CD14-positive monocyte (primary cell): Measurements from ENCODE around the gene ARHGEF33. TPM values are rescaled to one million over a fixed set of nuclear protein-coding genes. Genes with fewer than 3 reads are reported as not detected.

Experiments used
- DNase-seq, 3 donors: peaks; one replicate each; pipeline ENCODE4 v3.0.0-alpha.2; 2011 to 2022
- H2AFZ ChIP-seq: 2 replicates; pipeline ENCODE4 v1.6.0; 2012; ENCODE audit warnings: mild to moderate bottlenecking, low read depth, low read length, inconsistent platforms; ENCODE audit not compliant: insufficient read depth, poor library complexity, severe bottlenecking
- H3K27ac ChIP-seq, 2 donors: 1 replicate in 1 of 2; 2 replicates in 1 of 2; pipeline ENCODE4 v1.5.1; 2012 to 2013; ENCODE audit warnings: low read length in 2 of 2, control low read depth in 1 of 2, inconsistent platforms in 1 of 2, low read depth in 1 of 2, mild to moderate bottlenecking in 1 of 2
- H3K27me3 ChIP-seq, 2 donors: one replicate each; pipeline versions ENCODE4 v1.6.0 to v1.6.1; 2011 to 2013; ENCODE audit warnings: low read length in 2 of 2; ENCODE audit not compliant: control insufficient read depth in 2 of 2, insufficient read depth in 2 of 2
- H3K36me3 ChIP-seq, 2 donors: replicated peaks in 1 of 2; 1 replicate in 1 of 2; 2 replicates in 1 of 2; pipeline versions ENCODE4 v1.5.1 to v1.6.1; 2012 to 2013; ENCODE audit warnings: low read length in 2 of 2, control low read depth in 1 of 2, inconsistent platforms in 1 of 2, mild to moderate bottlenecking in 1 of 2; ENCODE audit not compliant: insufficient read depth in 2 of 2, control insufficient read depth in 1 of 2
- H3K4me1 ChIP-seq, 2 donors: 1 replicate in 1 of 2; 2 replicates in 1 of 2; pipeline versions ENCODE4 v1.5.1 to v1.6.1; 2012 to 2013; ENCODE audit warnings: low read length in 2 of 2, control low read depth in 1 of 2, inconsistent platforms in 1 of 2, mild to moderate bottlenecking in 1 of 2, moderate library complexity in 1 of 2; ENCODE audit not compliant: insufficient read depth in 2 of 2, control insufficient read depth in 1 of 2
- H3K4me2 ChIP-seq: replicated peaks from 2 replicates; pipeline ENCODE3; 2012; ENCODE audit warnings: low read length, moderate library complexity, mild to moderate bottlenecking; ENCODE audit not compliant: poor library complexity, severe bottlenecking; ENCODE audit errors: extremely low read depth
- H3K4me3 ChIP-seq, 3 experiments: fragments of 200-600 bp in 1 of 3; sonication (generic) in 1 of 3; replicated peaks in 1 of 3; 1 replicate in 2 of 3; 2 replicates in 1 of 3; pipeline ENCODE4 v1.5.1; 2011 to 2013; ENCODE audit warnings: low read length in 3 of 3, mild to moderate bottlenecking in 3 of 3, control low read depth in 2 of 3, low read depth in 2 of 3, inconsistent platforms in 1 of 3, moderate library complexity in 1 of 3
- H3K79me2 ChIP-seq: 2 replicates; pipeline ENCODE4 v1.6.0; 2012; ENCODE audit warnings: mild to moderate bottlenecking, control low read depth, inconsistent platforms, low read length, moderate library complexity; ENCODE audit not compliant: insufficient read depth
- H3K9ac ChIP-seq: 2 replicates; pipeline ENCODE4 v1.6.0; 2017; ENCODE audit warnings: low read length, mild to moderate bottlenecking; ENCODE audit not compliant: insufficient read depth, poor library complexity, severe bottlenecking
- H3K9me3 ChIP-seq, 2 donors: replicated peaks in 1 of 2; 1 replicate in 1 of 2; 2 replicates in 1 of 2; pipeline versions ENCODE4 v1.5.1 to v1.6.1; 2012 to 2013; ENCODE audit warnings: low read length in 2 of 2, control low read depth in 1 of 2; ENCODE audit not compliant: control insufficient read depth in 1 of 2, insufficient read depth in 1 of 2
- H4K20me1 ChIP-seq: 2 replicates; pipeline ENCODE4 v1.6.0; 2012; ENCODE audit warnings: mild to moderate bottlenecking, low read length, control low read depth, moderate library complexity; ENCODE audit not compliant: insufficient read depth
- H3K27ac Mint-ChIP-seq, 7 donors: one replicate each; pipeline ENCODE4 v1.8.0; 2020; ENCODE audit warnings: mild to moderate bottlenecking in 7 of 7, mixed read lengths in 7 of 7, moderate library complexity in 6 of 7, inconsistent platforms in 2 of 7
- H3K27me3 Mint-ChIP-seq, 3 donors: one replicate each; pipeline ENCODE4 v1.8.0; 2021 to 2022; ENCODE audit warnings: low read depth in 3 of 3, mild to moderate bottlenecking in 3 of 3, mixed read lengths in 3 of 3, moderate library complexity in 3 of 3, inconsistent platforms in 1 of 3
- H3K36me3 Mint-ChIP-seq, 2 donors: one replicate each; pipeline ENCODE4 v1.8.0; 2020; ENCODE audit warnings: mixed read lengths in 2 of 2, inconsistent platforms in 1 of 2, mild to moderate bottlenecking in 1 of 2
- H3K4me1 Mint-ChIP-seq: one replicate; pipeline ENCODE4 v1.8.0; 2020; ENCODE audit warnings: mild to moderate bottlenecking, mixed read lengths
- H3K4me3 Mint-ChIP-seq, 2 donors: one replicate each; pipeline ENCODE4 v1.8.0; 2020; ENCODE audit warnings: mild to moderate bottlenecking in 2 of 2, mixed read lengths in 2 of 2, moderate library complexity in 1 of 2
- H3K9me3 Mint-ChIP-seq, 7 donors: one replicate each; pipeline ENCODE4 v1.8.0; 2020 to 2022; ENCODE audit warnings: mixed read lengths in 7 of 7, mild to moderate bottlenecking in 6 of 7, moderate library complexity in 6 of 7, inconsistent platforms in 2 of 7
- WGBS: methylation state at CpG from one replicate; pipeline ENCODE4 v1.1.5; 2013; ENCODE audit warnings: missing lambda C conversion rate; ENCODE audit not compliant: insufficient coverage; 5-methylcytosine and 5-hydroxymethylcytosine counted together
- intact Hi-C, 2 donors: fragments of 100-400 bp; cut with micrococcal nuclease; formaldehyde crosslinking; loops; one replicate each; pipeline versions ENCODE4 v1.15.0 to v1.15.1; 2023
- polyA plus RNA-seq, 3 donors: library from polyadenylated mRNA; depleted of rRNA in 1 of 3; unstranded in 2 of 3; stranded (reverse) in 1 of 3; fragments of 300-500 nt in 2 of 3; fragments of >200 nt in 1 of 3; fragmentation: Illumina TruSeq in 2 of 3; gene quantifications; 1 replicate in 2 of 3; 2 replicates in 1 of 3; pipeline ENCODE4 v1.2.3, GENCODE V29; 2012 to 2021
- TF ChIP-seq, protein P1 (sequence below): fragments of 200-600 bp; IDR thresholded peaks from one replicate; pipeline ENCODE4 v1.8.0; 2022; ENCODE audit warnings: antibody characterized with exemption, mild to moderate bottlenecking

Gene ARHGEF33
- polyA plus RNA-seq, 3 donors = 0.33 TPM; not detected in 2

DNA sequence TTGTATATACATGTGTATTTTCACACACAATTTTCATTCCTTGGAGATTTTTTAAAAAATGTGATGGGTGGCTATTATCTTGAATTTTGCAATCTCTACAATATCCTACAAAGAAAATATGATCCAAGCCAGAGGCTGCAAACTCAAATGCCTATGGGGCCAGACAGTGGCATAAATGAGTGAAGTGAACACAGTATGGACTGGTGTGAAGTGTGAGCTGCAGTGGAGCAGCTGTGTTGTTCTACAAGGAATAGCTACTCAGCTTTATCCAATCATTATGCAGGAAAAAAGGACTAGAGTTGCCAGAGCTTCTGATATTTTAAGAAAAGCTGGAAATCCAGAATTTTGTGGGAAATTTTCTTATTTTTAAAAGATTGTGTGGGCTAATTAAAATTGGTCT, 62.1 kb downstream of the ARHGEF33 start:
- H3K4me1 ChIP-seq = peaks cover 9 to 10% of the 10 kb centered on the region in 2 donors
- H3K9me3 Mint-ChIP-seq = peaks cover 0 to 6% (median 4%) of the 10 kb centered on the region in 7 donors
- H2AFZ ChIP-seq = no peak overlapping the region
- DNase-seq = no peak
- H3K4me1 Mint-ChIP-seq = peaks cover 15% of the 10 kb centered on the region
- no peaks in the 10 kb centered on the region for H3K36me3 ChIP-seq
- no peak overlapping the region for H3K9ac ChIP-seq
- H3K79me2 ChIP-seq = no peaks in the 10 kb centered on the region
- H3K27me3 ChIP-seq = no peaks in the 10 kb centered on the region
- TF ChIP-seq, protein P1, sequence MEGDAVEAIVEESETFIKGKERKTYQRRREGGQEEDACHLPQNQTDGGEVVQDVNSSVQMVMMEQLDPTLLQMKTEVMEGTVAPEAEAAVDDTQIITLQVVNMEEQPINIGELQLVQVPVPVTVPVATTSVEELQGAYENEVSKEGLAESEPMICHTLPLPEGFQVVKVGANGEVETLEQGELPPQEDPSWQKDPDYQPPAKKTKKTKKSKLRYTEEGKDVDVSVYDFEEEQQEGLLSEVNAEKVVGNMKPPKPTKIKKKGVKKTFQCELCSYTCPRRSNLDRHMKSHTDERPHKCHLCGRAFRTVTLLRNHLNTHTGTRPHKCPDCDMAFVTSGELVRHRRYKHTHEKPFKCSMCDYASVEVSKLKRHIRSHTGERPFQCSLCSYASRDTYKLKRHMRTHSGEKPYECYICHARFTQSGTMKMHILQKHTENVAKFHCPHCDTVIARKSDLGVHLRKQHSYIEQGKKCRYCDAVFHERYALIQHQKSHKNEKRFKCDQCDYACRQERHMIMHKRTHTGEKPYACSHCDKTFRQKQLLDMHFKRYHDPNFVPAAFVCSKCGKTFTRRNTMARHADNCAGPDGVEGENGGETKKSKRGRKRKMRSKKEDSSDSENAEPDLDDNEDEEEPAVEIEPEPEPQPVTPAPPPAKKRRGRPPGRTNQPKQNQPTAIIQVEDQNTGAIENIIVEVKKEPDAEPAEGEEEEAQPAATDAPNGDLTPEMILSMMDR = no peak
- H3K4me3 Mint-ChIP-seq = no peak overlapping the region
- H3K27ac ChIP-seq = no peak overlapping the region
- no peak overlapping the region for H3K4me3 ChIP-seq
- no peaks in the 10 kb centered on the region for H3K36me3 Mint-ChIP-seq
- no peaks in the 10 kb centered on the region for H3K27me3 Mint-ChIP-seq
- H3K9me3 ChIP-seq = no peaks in the 10 kb centered on the region
- H3K27ac Mint-ChIP-seq = no peak overlapping the region
- intact Hi-C loops = no loop called here
- no peak overlapping the region for H3K4me2 ChIP-seq
- H4K20me1 ChIP-seq = no peaks in the 10 kb centered on the region

DNA sequence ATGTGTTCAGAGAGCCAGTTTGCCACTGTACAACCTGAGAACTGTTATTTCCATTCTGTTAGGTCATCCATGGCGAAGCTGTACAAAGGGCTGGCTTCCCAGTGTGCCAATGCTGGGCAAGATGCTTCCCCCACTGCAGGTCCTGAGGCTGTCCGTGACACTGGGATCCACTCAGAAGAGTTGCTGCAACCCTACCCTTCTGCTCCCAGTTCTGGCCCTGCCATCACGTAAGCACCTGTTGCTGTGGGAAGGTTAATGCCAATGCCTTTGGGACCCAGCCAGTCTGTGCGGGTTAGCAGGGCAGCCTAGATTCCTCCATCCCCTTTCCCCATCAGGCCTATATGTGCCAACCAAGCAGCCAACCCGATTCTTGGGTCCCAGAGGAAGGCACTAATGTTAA, 68.3 kb downstream of the ARHGEF33 start:
- Histone ChIP-seq H3K27me3 (peaks cover 0 to 11% of the 10 kb centered on the region in 2 donors), H3K27ac (no peak overlapping the region), H2AFZ (no peak overlapping the region), H3K4me3 (no peak overlapping the region), H3K79me2 (no peaks in the 10 kb centered on the region), H3K4me2 (no peak overlapping the region), H3K36me3 (no peaks in the 10 kb centered on the region), H3K4me1 (peaks cover 12 to 15% of the 10 kb centered on the region in 2 donors), H4K20me1 (no peaks in the 10 kb centered on the region), H3K9me3 (no peaks in the 10 kb centered on the region), H3K9ac (no peak overlapping the region)
- Mint-ChIP-seq H3K36me3 (peaks cover 0 to 2% of the 10 kb centered on the region in 2 donors), H3K27me3 (peaks cover 3 to 31% (median 20%) of the 10 kb centered on the region in 3 donors), H3K27ac (no peak overlapping the region), H3K4me1 (peaks cover 8% of the 10 kb centered on the region), H3K9me3 (peaks cover 0 to 4% (median 2%) of the 10 kb centered on the region in 7 donors), H3K4me3 (no peak overlapping the region)
- whole genome bisulfite sequencing = 100% methylated on average over 2 of the region's 5 CpGs
- TF ChIP-seq, protein P1 = no peak
- intact Hi-C loops = no loop called here
- no peak for DNase-seq
